HG02852 (cell line): ENCODE measurements around the gene KHSRP.
A peak's percentile ranks its signal among the peaks of the same experiment; 100 is the strongest.

Experiments used
- ATAC-seq: cut with Tn5 transposase; IDR thresholded peaks from one replicate; pipeline ENCODE4 v1.9.1; 2021; ENCODE audit warnings: mild to moderate bottlenecking, moderate library complexity; ENCODE audit not compliant: unreplicated experiment

KHSRP gene

GRCh38 chr19:6393074-6393982 is 31.3 kb downstream of the KHSRP start, which contains the start of gene GTF2F1:
TSS of gene GTF2F1 (minus strand) at chr19:6393164. CDS start at chr19:6392995, 169 bp downstream.
- peak; percentile 81 for ATAC-seq

GRCh38 chr19:6392221-6393073 is 32.2 kb downstream of the KHSRP start:
- ATAC-seq = no peak

- no peak for ATAC-seq
Observed at GRCh38 chr19:6387372-6387771, 37.2 kb downstream of the KHSRP start.

- no peak for ATAC-seq
Observed at GRCh38 chr19:6384381-6384780, 40.2 kb downstream of the KHSRP start.

GRCh38 chr19:6383188-6383587 is 41.4 kb downstream of the KHSRP start:
- no peak for ATAC-seq

- no peak for ATAC-seq
Observed at GRCh38 chr19:6381030-6381750, 43.4 kb downstream of the KHSRP start.

- ATAC-seq = no peak
Observed at GRCh38 chr19:6379744-6380143, 44.9 kb downstream of the KHSRP start.

- no peak for ATAC-seq
Observed at GRCh38 chr19:6378486-6378885, 46.1 kb downstream of the KHSRP start.

GRCh38 chr19:6378041-6378440 is 46.6 kb downstream of the KHSRP start:
- no peak for ATAC-seq

GRCh38 chr19:6376512-6377190 is 48.0 kb downstream of the KHSRP start:
- ATAC-seq = no peak

- ATAC-seq = no peak
Observed at GRCh38 chr19:6375411-6376010, 49.1 kb downstream of the KHSRP start, which contains the start of gene PSPN. TSS of gene PSPN (minus strand) at chr19:6375933. CDS start at chr19:6375849, 84 bp downstream.

GRCh38 chr19:6374711-6375410 is 49.8 kb downstream of the KHSRP start:
- no peak for ATAC-seq

GRCh38 chr19:6374161-6374709 is 50.4 kb downstream of the KHSRP start:
- ATAC-seq = no peak

- ATAC-seq = no peak
Observed at GRCh38 chr19:6373813-6374108, 50.9 kb downstream of the KHSRP start.

GRCh38 chr19:6373096-6373812 is 51.4 kb downstream of the KHSRP start:
- ATAC-seq = peak; percentile 52

GRCh38 chr19:6372594-6373095 is 52.0 kb downstream of the KHSRP start, which contains the start of gene ALKBH7:
TSS of gene ALKBH7 (plus strand) at chr19:6372794. CDS start at chr19:6372821, 27 bp downstream.
- ATAC-seq = peak; percentile 77

GRCh38 chr19:6364353-6364752 is 60.3 kb downstream of the KHSRP start:
- ATAC-seq = no peak
